ENCODE data around the gene PIK3CD.

DNA sequence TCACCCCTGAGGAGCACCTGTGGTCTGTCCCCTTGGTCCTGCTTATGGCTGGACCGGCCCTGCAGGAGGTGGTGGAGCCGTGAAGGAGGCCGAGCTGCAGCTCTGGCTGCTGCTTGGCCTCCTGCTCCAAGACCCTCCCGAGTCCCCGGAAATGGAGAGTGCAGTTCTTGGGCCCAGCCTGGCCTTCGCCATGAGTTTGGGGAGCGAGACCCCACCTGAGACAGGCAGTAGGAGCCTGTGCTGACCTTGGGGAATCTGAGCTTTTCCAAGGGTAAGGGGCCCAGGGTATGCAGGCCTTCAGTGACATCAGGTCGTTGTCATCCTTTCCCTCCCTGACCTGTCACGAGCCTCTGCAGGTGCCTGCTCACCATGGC is 48.8 kb upstream of the PIK3CD start:
- TF ChIP-seq, protein P1, sequence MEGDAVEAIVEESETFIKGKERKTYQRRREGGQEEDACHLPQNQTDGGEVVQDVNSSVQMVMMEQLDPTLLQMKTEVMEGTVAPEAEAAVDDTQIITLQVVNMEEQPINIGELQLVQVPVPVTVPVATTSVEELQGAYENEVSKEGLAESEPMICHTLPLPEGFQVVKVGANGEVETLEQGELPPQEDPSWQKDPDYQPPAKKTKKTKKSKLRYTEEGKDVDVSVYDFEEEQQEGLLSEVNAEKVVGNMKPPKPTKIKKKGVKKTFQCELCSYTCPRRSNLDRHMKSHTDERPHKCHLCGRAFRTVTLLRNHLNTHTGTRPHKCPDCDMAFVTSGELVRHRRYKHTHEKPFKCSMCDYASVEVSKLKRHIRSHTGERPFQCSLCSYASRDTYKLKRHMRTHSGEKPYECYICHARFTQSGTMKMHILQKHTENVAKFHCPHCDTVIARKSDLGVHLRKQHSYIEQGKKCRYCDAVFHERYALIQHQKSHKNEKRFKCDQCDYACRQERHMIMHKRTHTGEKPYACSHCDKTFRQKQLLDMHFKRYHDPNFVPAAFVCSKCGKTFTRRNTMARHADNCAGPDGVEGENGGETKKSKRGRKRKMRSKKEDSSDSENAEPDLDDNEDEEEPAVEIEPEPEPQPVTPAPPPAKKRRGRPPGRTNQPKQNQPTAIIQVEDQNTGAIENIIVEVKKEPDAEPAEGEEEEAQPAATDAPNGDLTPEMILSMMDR (conservative IDR thresholded peaks at IDR 0.05; ENCODE audit: low read depth, low read length), result no peak
- TF ChIP-seq MXI1 (IDR thresholded peaks at IDR 0.05; ENCODE audit: borderline replicate concordance, low read depth, low read length) (no peak), SMC3 (IDR thresholded peaks at IDR 0.05; ENCODE audit: low read depth, low read length) (no peak), POLR2A (IDR thresholded peaks at IDR 0.05; ENCODE audit: low read depth, low read length) (no peak), MAFK (IDR thresholded peaks at IDR 0.05; ENCODE audit: low read depth, low read length) (no peak), RAD21 (IDR thresholded peaks at IDR 0.05; ENCODE audit: low read length) (no peak), CEBPB (IDR thresholded peaks at IDR 0.05; ENCODE audit: low read depth, low read length) (no peak), FOS (IDR thresholded peaks at IDR 0.05; ENCODE audit: low read depth, low read length) (no peak), MAZ (IDR thresholded peaks at IDR 0.05; ENCODE audit: borderline replicate concordance, low read depth, low read length) (no peak), CHD1 (IDR thresholded peaks at IDR 0.05; ENCODE audit: low read depth, low read length) (no peak), BHLHE40 (IDR thresholded peaks at IDR 0.05; ENCODE audit: low read depth, low read length) (no peak), RCOR1 (IDR thresholded peaks at IDR 0.05; ENCODE audit: insufficient replicate concordance, low read length) (no peak)
- TF ChIP-seq, protein P2, sequence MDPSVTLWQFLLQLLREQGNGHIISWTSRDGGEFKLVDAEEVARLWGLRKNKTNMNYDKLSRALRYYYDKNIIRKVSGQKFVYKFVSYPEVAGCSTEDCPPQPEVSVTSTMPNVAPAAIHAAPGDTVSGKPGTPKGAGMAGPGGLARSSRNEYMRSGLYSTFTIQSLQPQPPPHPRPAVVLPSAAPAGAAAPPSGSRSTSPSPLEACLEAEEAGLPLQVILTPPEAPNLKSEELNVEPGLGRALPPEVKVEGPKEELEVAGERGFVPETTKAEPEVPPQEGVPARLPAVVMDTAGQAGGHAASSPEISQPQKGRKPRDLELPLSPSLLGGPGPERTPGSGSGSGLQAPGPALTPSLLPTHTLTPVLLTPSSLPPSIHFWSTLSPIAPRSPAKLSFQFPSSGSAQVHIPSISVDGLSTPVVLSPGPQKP (IDR thresholded peaks at IDR 0.05; ENCODE audit: borderline replicate concordance, low read depth, low read length), result no peak
- TF ChIP-seq, protein P3, sequence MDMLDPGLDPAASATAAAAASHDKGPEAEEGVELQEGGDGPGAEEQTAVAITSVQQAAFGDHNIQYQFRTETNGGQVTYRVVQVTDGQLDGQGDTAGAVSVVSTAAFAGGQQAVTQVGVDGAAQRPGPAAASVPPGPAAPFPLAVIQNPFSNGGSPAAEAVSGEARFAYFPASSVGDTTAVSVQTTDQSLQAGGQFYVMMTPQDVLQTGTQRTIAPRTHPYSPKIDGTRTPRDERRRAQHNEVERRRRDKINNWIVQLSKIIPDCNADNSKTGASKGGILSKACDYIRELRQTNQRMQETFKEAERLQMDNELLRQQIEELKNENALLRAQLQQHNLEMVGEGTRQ (IDR thresholded peaks at IDR 0.05; ENCODE audit: low read depth, low read length), result no peak

Measured in IMR-90 (cell line).